ENCODE results near the gene WHRN.

- TF ChIP-seq CTCF (IDR thresholded peaks at IDR 0.05) (no peak), POLR2A (IDR thresholded peaks at IDR 0.05) (no peak)
Measured at GRCh38 chr9:114419796-114420195, 85.5 kb downstream of the WHRN start.
